MM.1S (cell line): Measurements from ENCODE around the gene ARHGEF7.

ENCODE experiments used
- EZH2 ChIP-seq: fragments of 300-600 bp; sonication (generic); optimal IDR thresholded peaks from 2 replicates; pipeline ENCODE3; 2017; ENCODE audit warnings: low read depth, mild to moderate bottlenecking, antibody characterized with exemption, low read length, mixed read lengths
- TF ChIP-seq, protein P1 (sequence below): fragments of 300-600 bp; sonication (generic); IDR thresholded peaks from 2 replicates; pipeline ENCODE4 v1.5.1; 2016; ENCODE audit warnings: antibody characterized with exemption, low read length, mixed read lengths

- TF ChIP-seq, protein P1, sequence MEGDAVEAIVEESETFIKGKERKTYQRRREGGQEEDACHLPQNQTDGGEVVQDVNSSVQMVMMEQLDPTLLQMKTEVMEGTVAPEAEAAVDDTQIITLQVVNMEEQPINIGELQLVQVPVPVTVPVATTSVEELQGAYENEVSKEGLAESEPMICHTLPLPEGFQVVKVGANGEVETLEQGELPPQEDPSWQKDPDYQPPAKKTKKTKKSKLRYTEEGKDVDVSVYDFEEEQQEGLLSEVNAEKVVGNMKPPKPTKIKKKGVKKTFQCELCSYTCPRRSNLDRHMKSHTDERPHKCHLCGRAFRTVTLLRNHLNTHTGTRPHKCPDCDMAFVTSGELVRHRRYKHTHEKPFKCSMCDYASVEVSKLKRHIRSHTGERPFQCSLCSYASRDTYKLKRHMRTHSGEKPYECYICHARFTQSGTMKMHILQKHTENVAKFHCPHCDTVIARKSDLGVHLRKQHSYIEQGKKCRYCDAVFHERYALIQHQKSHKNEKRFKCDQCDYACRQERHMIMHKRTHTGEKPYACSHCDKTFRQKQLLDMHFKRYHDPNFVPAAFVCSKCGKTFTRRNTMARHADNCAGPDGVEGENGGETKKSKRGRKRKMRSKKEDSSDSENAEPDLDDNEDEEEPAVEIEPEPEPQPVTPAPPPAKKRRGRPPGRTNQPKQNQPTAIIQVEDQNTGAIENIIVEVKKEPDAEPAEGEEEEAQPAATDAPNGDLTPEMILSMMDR: no peak
- no peak for TF ChIP-seq EZH2
Measured at GRCh38 chr13:111110054-111110453, 5.1 kb upstream of the ARHGEF7 start.
